AG04449 (cell line): ENCODE results near the gene THAP7.

Source experiments
- CTCF ChIA-PET: fragments of 350-600 bp; formaldehyde crosslinking; extraction: SDS; loops from one replicate; lab custom pipeline; 2021; ENCODE audit warnings: antibody characterized with exemption; lab: Yijun Ruan, JAX
- POLR2A ChIA-PET: fragments of 400-600, 350-600 bp; formaldehyde crosslinking; extraction: SDS; loops from one replicate; lab custom pipeline; 2020; ENCODE audit warnings: antibody characterized with exemption, inconsistent platforms; lab: Yijun Ruan, JAX
- DNase-seq: peaks from one replicate; pipeline ENCODE4 v3.0.0-alpha.2; 2010; ENCODE audit warnings: low read depth, low spot score
- H3K4me3 ChIP-seq: 2 replicates; pipeline ENCODE4 v1.5.1; 2011; ENCODE audit warnings: low read depth, mild to moderate bottlenecking, control low read depth, low read length
- TF ChIP-seq, protein P1 (sequence below): IDR thresholded peaks from one replicate; pipeline ENCODE4 v1.5.1; 2011; ENCODE audit warnings: mild to moderate bottlenecking, moderate library complexity, low read length, control low read depth, inconsistent platforms; ENCODE audit not compliant: insufficient read depth; ENCODE audit errors: missing control alignments

Gene THAP7

GRCh38 chr22:21038405-21038804 lies 36.5 kb upstream of the THAP7 start:
- H3K4me3 ChIP-seq = no peak overlapping the region
- CTCF ChIA-PET = interaction anchor here (1.6 kb wide), 1 partner anchor 64 kb away, joined by 4 read pairs; no protein-coding TSS in a partner anchor
- POLR2A ChIA-PET = interaction anchor here (1.0 to 1.9 kb wide), 2 partner anchors 36 to 62 kb away, joined by 3 to 14 read pairs; partner anchors contain the start of gene THAP7
- DNase-seq = no peak
- TF ChIP-seq, protein P1, sequence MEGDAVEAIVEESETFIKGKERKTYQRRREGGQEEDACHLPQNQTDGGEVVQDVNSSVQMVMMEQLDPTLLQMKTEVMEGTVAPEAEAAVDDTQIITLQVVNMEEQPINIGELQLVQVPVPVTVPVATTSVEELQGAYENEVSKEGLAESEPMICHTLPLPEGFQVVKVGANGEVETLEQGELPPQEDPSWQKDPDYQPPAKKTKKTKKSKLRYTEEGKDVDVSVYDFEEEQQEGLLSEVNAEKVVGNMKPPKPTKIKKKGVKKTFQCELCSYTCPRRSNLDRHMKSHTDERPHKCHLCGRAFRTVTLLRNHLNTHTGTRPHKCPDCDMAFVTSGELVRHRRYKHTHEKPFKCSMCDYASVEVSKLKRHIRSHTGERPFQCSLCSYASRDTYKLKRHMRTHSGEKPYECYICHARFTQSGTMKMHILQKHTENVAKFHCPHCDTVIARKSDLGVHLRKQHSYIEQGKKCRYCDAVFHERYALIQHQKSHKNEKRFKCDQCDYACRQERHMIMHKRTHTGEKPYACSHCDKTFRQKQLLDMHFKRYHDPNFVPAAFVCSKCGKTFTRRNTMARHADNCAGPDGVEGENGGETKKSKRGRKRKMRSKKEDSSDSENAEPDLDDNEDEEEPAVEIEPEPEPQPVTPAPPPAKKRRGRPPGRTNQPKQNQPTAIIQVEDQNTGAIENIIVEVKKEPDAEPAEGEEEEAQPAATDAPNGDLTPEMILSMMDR = no peak

DNA sequence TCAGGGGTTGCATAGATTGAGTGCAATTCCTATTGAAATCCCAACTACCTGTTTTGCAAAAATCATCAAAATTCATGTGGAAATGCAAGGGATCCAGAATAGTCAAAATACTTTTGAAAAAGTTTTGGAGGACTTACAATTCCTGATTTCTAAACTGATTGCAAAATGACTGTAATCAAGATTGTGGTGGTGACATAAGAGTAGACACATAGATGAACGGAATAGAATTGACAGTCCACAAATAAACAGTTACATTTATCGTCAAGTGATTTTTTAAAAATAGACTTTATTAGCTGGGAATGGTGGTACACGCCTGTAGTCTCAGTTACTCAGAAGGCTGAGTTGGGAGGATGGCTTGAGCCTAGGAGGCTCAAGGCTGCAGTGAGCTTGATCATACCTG lies 33.1 kb upstream of the THAP7 start:
- H3K4me3 ChIP-seq = no peak overlapping the region
- POLR2A ChIA-PET = no interaction called here
- no peak for DNase-seq
- TF ChIP-seq, protein P1 = no peak
- CTCF ChIA-PET = interaction anchor here (0.5 to 1.8 kb wide), 3 partner anchors 14 to 67 kb away, joined by 3 to 4 read pairs (median 4); no protein-coding TSS in a partner anchor

DNA sequence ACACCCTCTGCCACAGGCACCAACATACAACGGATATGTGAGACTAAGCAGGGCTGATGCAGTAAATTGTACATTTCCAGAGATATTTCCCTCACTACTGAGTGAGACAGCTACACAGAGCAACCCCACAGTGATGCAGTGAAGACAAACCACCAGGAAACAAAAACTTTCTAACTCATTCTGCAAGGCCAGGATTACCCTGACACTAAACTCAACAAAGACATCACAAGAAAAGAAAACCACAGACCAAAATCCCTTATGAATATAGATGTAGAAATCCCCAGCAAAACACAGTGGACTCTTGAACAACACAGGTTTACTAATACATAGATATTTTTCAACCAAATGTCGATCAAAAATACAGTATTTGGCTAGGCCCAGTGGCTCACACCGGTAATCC lies 32.0 kb upstream of the THAP7 start:
- ChIA-PET CTCF (no interaction called here), POLR2A (no interaction called here)
- no peak overlapping the region for H3K4me3 ChIP-seq
- TF ChIP-seq, protein P1 = no peak
- no peak for DNase-seq

- TF ChIP-seq, protein P1 = no peak
- CTCF ChIA-PET = interaction anchor here (0.6 to 0.9 kb wide), 2 partner anchors 15 to 915 kb away, joined by 3 read pairs; no protein-coding TSS in a partner anchor
- POLR2A ChIA-PET = no interaction called here
- no peak overlapping the region for H3K4me3 ChIP-seq
- DNase-seq = no peak
Measured at GRCh38 chr22:21032868-21033688, 31.2 kb upstream of the THAP7 start.

GRCh38 chr22:21032037-21032867 lies 30.3 kb upstream of the THAP7 start, which contains the start of gene SLC7A4:
Gene SLC7A4 (minus strand): TSS chr22:21032561. CDS start chr22:21031812, 749 bp downstream.
- ChIA-PET CTCF (interaction anchor here (0.6 to 0.9 kb wide), 2 partner anchors 16 to 916 kb away, joined by 3 read pairs; no protein-coding TSS in a partner anchor), POLR2A (no interaction called here)
- no peak for DNase-seq
- TF ChIP-seq, protein P1 = no peak
- peak within 1 kb of the TSS; percentile 32 for H3K4me3 ChIP-seq
